ENCODE measurements around the gene RBM11.

RBM11 gene

DNA sequence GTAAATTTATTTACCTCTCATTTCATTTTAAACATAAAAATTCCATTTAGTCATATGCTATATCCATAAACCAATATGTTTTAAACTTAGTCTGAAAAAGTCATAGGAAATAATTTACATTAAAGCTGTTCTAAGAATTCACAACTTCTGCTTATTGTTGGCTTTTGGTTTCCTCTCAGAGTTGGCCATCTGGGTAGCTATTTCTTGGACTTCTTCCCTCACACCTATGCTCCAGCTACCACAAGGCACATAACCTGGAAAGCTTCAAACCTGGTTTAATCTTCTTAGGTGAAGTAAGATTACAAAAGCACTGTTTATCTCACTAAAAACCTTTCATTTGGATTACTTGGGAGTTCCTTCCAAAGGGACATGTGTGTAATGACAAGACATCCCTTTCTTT lies 29.8 kb downstream of the RBM11 start:
- Histone ChIP-seq H3K27ac (no peak overlapping the region), H3K4me3 (no peak overlapping the region)
- no peak for DNase-seq (ENCODE audit: low spot score)
- TF ChIP-seq, protein P1, sequence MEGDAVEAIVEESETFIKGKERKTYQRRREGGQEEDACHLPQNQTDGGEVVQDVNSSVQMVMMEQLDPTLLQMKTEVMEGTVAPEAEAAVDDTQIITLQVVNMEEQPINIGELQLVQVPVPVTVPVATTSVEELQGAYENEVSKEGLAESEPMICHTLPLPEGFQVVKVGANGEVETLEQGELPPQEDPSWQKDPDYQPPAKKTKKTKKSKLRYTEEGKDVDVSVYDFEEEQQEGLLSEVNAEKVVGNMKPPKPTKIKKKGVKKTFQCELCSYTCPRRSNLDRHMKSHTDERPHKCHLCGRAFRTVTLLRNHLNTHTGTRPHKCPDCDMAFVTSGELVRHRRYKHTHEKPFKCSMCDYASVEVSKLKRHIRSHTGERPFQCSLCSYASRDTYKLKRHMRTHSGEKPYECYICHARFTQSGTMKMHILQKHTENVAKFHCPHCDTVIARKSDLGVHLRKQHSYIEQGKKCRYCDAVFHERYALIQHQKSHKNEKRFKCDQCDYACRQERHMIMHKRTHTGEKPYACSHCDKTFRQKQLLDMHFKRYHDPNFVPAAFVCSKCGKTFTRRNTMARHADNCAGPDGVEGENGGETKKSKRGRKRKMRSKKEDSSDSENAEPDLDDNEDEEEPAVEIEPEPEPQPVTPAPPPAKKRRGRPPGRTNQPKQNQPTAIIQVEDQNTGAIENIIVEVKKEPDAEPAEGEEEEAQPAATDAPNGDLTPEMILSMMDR (IDR thresholded peaks at IDR 0.05): no peak

DNA sequence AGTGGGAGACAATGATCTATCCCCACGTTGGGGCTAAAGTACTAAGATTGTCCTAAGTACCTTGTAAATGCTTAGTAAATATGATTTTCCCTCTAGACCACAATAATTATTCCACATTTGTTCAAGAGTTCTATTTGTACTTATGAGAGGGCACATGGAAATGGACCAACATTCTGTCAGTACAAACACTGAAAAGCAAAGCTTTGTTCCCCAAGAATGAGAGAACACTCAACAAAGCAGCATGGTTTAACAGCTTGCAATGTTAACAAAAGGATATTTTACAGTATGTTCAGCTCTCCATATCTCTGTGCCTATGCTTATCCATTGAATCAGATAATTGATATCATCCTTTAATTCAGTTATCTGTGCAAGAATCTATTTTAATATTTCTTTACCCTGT lies 35.4 kb downstream of the RBM11 start:
- Histone ChIP-seq H3K4me3 (no peak overlapping the region), H3K27ac (no peak overlapping the region)
- DNase-seq (ENCODE audit: low spot score): no peak
- TF ChIP-seq, protein P1 (IDR thresholded peaks at IDR 0.05): no peak

DNA sequence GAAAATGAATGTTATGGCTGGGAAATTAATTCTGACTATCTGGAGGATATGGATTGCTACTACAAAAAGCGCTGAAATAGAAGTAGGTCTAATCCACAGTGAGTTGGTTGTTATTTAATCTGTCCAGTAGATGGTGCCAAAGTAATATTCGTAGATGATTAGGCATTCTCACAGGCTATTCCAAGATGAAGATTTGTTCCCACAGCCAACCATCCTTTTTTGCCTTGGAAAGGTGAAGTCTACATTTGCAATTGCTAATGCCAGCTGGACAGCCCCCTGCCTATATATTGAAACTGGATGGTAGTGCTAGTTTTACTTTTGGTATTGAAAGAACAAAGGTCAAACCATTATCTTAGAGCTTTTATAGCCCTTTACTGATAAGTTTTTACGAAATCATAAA lies 43.8 kb downstream of the RBM11 start:
- no peak overlapping the region for H3K27ac ChIP-seq
- no peak for DNase-seq (ENCODE audit: low spot score)
- TF ChIP-seq, protein P1 (IDR thresholded peaks at IDR 0.05): no peak
- no peak overlapping the region for H3K4me3 ChIP-seq

DNA sequence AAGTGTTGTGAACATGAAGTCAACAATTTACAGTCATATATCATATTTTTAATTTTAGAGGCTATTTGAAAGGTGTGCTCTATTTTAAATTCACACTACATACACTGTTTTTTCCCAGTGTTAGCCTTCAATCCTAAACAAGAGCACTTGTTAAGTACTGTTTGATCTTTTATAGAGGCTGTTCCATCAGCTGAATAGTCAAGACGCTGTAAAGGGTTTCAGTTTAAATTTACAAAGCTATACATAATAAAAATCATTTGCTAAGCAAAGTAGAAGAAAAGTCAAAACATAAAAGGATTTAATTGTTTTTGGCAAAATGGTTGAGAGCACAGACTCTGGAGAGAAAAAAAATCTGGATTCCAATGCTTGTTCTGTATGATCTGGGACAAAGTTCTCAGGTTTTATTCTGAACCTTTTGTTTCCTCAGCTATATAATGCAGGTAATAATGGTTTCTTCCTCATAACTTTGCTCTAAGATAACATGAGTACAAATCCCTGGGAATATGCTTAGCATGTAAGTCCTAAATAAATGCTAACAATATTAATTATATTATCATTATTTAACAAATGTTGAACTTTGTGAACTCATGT lies 44.3 kb downstream of the RBM11 start:
- no peak overlapping the region for H3K27ac ChIP-seq

DNA sequence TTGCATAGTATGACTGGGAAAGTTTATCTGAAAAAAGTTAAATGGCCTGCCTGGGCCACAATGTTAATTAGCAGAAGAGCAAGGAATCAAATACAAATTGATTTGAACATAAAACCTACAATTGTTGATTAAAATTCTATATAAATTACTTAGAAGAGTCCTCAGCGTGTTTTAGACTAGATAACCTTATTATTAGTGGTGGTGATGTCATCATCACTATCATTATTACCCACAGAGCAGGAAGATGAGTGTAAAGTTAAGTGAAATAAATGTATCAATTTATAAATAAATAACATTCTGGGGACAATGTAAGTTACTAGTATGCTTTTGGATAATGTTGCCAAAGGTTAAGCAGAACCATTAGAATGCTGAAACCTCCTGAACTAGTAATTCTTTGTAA lies 46.1 kb downstream of the RBM11 start:
- no peak for DNase-seq (ENCODE audit: low spot score)
- H3K4me3 ChIP-seq: no peak overlapping the region
- no peak overlapping the region for H3K27ac ChIP-seq
- TF ChIP-seq, protein P1 (IDR thresholded peaks at IDR 0.05): no peak

More for the DNA sequence above, 44.3 kb downstream of the RBM11 start:
- TF ChIP-seq, protein P1 (IDR thresholded peaks at IDR 0.05): no peak
- DNase-seq (ENCODE audit: low spot score): no peak
- H3K4me3 ChIP-seq: no peak overlapping the region

DNA sequence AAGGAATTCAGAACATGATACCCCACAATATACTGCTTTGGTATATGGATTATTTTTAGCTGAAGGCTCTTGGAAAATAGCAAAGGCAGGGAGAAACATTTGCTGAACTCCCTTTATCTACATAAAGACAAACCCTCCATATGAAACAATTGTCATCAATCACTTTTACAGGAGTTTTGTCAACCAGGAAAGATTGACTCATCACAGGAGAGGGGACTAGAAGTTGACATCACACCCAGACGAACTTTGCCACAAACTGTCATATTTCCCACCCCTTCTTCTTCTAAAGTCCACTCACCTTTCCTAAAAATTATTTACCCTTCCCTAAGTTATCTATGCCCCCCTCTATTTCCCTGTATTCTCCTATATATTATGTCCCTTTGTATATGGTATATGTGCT lies 47.9 kb downstream of the RBM11 start:
- DNase-seq (ENCODE audit: low spot score): no peak
- no peak overlapping the region for H3K4me3 ChIP-seq
- no peak overlapping the region for H3K27ac ChIP-seq
- TF ChIP-seq, protein P1 (IDR thresholded peaks at IDR 0.05): no peak

DNA sequence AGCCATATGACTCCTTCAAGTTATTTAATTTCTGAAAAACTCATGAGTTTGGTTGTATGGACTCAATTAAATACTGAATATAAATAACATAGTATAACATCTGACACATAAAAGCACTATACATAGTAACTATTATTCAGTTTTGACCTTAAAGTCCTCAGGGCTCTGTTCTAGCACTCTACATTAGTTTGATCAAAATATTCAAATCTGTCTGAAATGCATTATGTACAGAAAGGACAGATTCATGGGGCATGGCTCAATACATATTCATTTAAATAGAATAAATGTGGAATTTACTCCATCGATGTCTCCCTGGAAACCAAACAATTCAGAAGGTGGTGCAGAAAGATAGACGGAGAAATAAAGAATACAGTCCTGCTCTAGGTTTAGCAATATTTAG lies 49.1 kb downstream of the RBM11 start:
- TF ChIP-seq, protein P1 (IDR thresholded peaks at IDR 0.05): no peak

More for the DNA sequence above, 49.1 kb downstream of the RBM11 start:
- Histone ChIP-seq H3K4me3 (no peak overlapping the region), H3K27ac (no peak overlapping the region)
- no peak for DNase-seq (ENCODE audit: low spot score)

All from coronary artery (tissue), 2 donors.